ENCODE results near the gene TESK1. TPM values are rescaled to one million over a fixed set of nuclear protein-coding genes. Genes with fewer than 3 reads are reported as not detected.
"Not testable (repeated sequence)": the region's sequence is repeated elsewhere in the genome, so short reads cannot be mapped to it uniquely, and the experiment has no call there.

Gene TESK1
- total RNA-seq, 1 experiment from 2014 or later: 25.5 TPM

GRCh38 chr9:35593581-35593980 is 11.5 kb upstream of the TESK1 start:
- Histone ChIP-seq H2AFZ (no peak overlapping the region), H3K9me2 (ENCODE audit: insufficient read depth) (no peaks in the 10 kb centered on the region), H3F3A (ENCODE audit: insufficient read depth, low read depth) (no peaks in the 10 kb centered on the region), H3K4me1 (replicated peaks; ENCODE audit: insufficient read depth) (no peaks in the 10 kb centered on the region), H3K79me2 (ENCODE audit: low read depth) (no peaks in the 10 kb centered on the region), H3K4me3 (no peak overlapping the region), H3K36me3 (ENCODE audit: low read depth) (no peaks in the 10 kb centered on the region), H3K27me3 (ENCODE audit: insufficient read depth, low read depth) (no peaks in the 10 kb centered on the region), H3K4me2 (no peak overlapping the region), H3K27ac (no peak overlapping the region), H4K20me1 (ENCODE audit: insufficient read depth) (no peaks in the 10 kb centered on the region), H3K9me3 (ENCODE audit: insufficient read depth, low read depth) (no peaks in the 10 kb centered on the region)
- no peak for DNase-seq
- TF ChIP-seq, protein P1, sequence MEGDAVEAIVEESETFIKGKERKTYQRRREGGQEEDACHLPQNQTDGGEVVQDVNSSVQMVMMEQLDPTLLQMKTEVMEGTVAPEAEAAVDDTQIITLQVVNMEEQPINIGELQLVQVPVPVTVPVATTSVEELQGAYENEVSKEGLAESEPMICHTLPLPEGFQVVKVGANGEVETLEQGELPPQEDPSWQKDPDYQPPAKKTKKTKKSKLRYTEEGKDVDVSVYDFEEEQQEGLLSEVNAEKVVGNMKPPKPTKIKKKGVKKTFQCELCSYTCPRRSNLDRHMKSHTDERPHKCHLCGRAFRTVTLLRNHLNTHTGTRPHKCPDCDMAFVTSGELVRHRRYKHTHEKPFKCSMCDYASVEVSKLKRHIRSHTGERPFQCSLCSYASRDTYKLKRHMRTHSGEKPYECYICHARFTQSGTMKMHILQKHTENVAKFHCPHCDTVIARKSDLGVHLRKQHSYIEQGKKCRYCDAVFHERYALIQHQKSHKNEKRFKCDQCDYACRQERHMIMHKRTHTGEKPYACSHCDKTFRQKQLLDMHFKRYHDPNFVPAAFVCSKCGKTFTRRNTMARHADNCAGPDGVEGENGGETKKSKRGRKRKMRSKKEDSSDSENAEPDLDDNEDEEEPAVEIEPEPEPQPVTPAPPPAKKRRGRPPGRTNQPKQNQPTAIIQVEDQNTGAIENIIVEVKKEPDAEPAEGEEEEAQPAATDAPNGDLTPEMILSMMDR (conservative IDR thresholded peaks at IDR 0.05): no peak
- no peak for TF ChIP-seq EZH2 (IDR thresholded peaks at IDR 0.05; ENCODE audit: low read depth)
- intact Hi-C loops (cut with micrococcal nuclease; ENCODE audit: unreplicated experiment): no loop called here
- no TSS peak for BruUV-seq (replicated peaks)
- CTCF ChIA-PET: no interaction called here
- POLR2A ChIA-PET (ENCODE audit: unreplicated experiment): no interaction called here

GRCh38 chr9:35594471-35594870 is 10.6 kb upstream of the TESK1 start:
- no peaks in the 10 kb centered on the region for H3K27me3 ChIP-seq (ENCODE audit: insufficient read depth, low read depth)
- H3K4me2 ChIP-seq: no peak overlapping the region
- no peak for DNase-seq
- no peak overlapping the region for H3K27ac ChIP-seq
- no peaks in the 10 kb centered on the region for H3K36me3 ChIP-seq (ENCODE audit: low read depth)
- BruUV-seq (replicated peaks): no TSS peak
- H4K20me1 ChIP-seq (ENCODE audit: insufficient read depth): no peaks in the 10 kb centered on the region
- TF ChIP-seq, protein P1 (conservative IDR thresholded peaks at IDR 0.05): no peak
- TF ChIP-seq EZH2 (IDR thresholded peaks at IDR 0.05; ENCODE audit: low read depth): no peak
- no peaks in the 10 kb centered on the region for H3F3A ChIP-seq (ENCODE audit: insufficient read depth, low read depth)
- CTCF ChIA-PET: no interaction called here
- intact Hi-C loops (cut with micrococcal nuclease; ENCODE audit: unreplicated experiment): no loop called here
- no peaks in the 10 kb centered on the region for H3K9me2 ChIP-seq (ENCODE audit: insufficient read depth)
- no peaks in the 10 kb centered on the region for H3K4me1 ChIP-seq (replicated peaks; ENCODE audit: insufficient read depth)
- H3K4me3 ChIP-seq: no peak overlapping the region
- H2AFZ ChIP-seq: no peak overlapping the region
- no peaks in the 10 kb centered on the region for H3K9me3 ChIP-seq (ENCODE audit: insufficient read depth, low read depth)
- POLR2A ChIA-PET (ENCODE audit: unreplicated experiment): no interaction called here
- H3K79me2 ChIP-seq (ENCODE audit: low read depth): no peaks in the 10 kb centered on the region

DNA sequence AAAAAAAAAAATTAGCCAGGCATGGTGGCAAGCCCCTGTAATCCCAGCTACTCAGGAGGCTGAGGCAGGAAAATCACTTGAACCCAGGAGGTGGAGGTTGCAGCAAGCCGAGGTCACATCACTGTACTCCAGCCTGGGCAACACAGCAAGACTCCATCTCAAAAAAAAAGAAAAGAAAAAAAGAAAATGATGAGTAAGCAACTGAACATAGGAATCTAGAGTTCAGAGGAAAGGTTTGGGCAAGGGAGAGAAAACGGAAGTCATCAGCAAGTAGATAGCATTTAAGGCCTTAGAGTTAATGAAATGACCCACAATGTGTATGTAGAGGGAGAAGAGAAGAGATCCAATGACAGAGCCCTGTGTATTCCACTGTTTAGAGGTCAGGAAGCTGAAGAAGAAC is 8.2 kb upstream of the TESK1 start:
- CTCF ChIA-PET; intact Hi-C loops (cut with micrococcal nuclease; ENCODE audit: unreplicated experiment): not testable (repeated sequence)

DNA sequence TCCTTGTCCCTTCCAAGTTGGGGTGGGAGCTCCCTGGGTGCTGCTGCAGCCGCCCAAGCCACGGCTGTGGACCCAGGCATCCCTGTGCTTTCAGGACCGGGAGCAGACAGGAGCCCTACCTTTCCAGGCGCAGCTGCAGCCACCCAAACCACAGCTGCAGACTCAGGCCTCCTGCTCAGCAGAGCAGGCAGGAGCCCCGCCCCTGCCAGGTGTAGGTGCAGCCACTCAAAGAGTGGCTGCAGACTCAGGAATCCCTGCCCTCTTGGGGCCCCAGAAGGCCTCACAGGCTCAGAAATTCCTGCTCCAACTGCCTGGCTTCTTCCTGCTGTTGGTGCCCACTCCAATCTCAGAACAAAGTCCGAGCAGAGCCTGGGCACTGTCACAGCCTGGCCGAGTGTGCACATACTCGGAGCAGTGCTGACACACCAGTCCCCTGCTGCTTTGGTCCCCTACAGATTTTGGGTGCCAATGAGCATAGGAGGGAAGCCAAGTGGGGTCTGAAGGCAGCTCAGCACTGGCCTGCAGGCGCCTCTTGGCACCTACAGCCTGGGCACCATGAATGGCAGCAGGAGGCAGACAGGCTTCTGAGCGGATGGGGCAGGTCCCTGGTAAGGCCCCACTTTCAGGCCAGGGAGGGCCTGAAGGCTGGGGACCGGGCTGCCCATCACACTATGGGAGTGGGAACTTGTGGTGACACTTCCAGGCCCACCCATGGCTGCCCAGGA is 6.0 kb upstream of the TESK1 start:
- peak in 1 of 2 experiments; percentile 5 for DNase-seq
- no peaks in the 10 kb centered on the region for H3K79me2 ChIP-seq (ENCODE audit: low read depth)
- intact Hi-C loops (cut with micrococcal nuclease; ENCODE audit: unreplicated experiment): no loop called here
- 0 out of 2 replicates have a peak, but pooled peaks cover 7% of the 10 kb centered on the region for H3K4me1 ChIP-seq (replicated peaks; ENCODE audit: insufficient read depth)
- TF ChIP-seq, protein P1 (conservative IDR thresholded peaks at IDR 0.05): no peak
- no peak overlapping the region for H2AFZ ChIP-seq
- H3K27ac ChIP-seq: no peak overlapping the region
- POLR2A ChIA-PET (ENCODE audit: unreplicated experiment): no interaction called here
- no peaks in the 10 kb centered on the region for H3K36me3 ChIP-seq (ENCODE audit: low read depth)
- H4K20me1 ChIP-seq (ENCODE audit: insufficient read depth): no peaks in the 10 kb centered on the region
- no peak overlapping the region for H3K4me2 ChIP-seq
- no peaks in the 10 kb centered on the region for H3K27me3 ChIP-seq (ENCODE audit: insufficient read depth, low read depth)
- H3K9me3 ChIP-seq (ENCODE audit: insufficient read depth, low read depth): no peaks in the 10 kb centered on the region
- H3F3A ChIP-seq (ENCODE audit: insufficient read depth, low read depth): peaks cover 5% of the 10 kb centered on the region; the same call in 1 of the 2 replicates
- CTCF ChIA-PET: no interaction called here
- H3K4me3 ChIP-seq: no peak overlapping the region
- H3K9me2 ChIP-seq (ENCODE audit: insufficient read depth): no peaks in the 10 kb centered on the region
- no TSS peak for BruUV-seq (replicated peaks)

More for the DNA sequence above, 8.2 kb upstream of the TESK1 start:
- H2AFZ ChIP-seq; H3K4me2 ChIP-seq; H3K27me3 ChIP-seq (ENCODE audit: insufficient read depth, low read depth); POLR2A ChIA-PET (ENCODE audit: unreplicated experiment); H3F3A ChIP-seq (ENCODE audit: insufficient read depth, low read depth); BruUV-seq (replicated peaks); H3K4me3 ChIP-seq; H3K9me2 ChIP-seq (ENCODE audit: insufficient read depth); H3K4me1 ChIP-seq (replicated peaks; ENCODE audit: insufficient read depth); H3K9me3 ChIP-seq (ENCODE audit: insufficient read depth, low read depth); H3K27ac ChIP-seq; H4K20me1 ChIP-seq (ENCODE audit: insufficient read depth); H3K36me3 ChIP-seq (ENCODE audit: low read depth); DNase-seq; H3K79me2 ChIP-seq (ENCODE audit: low read depth): not testable (repeated sequence)

Data from PC-9 (cell line).